Natural killer cell (primary cell): ENCODE measurements around the gene PHACTR1. TPM values are rescaled to one million over a fixed set of nuclear protein-coding genes. Genes with fewer than 3 reads are reported as not detected.

Experiments used
- ATAC-seq, 3 donors: fragments of 150-1000 bp in 2 of 3; fragments of 200-7000 bp in 1 of 3; cut with Tn5 transposase; 1 replicate in 1 of 3; 2 replicates in 2 of 3; pipeline ENCODE4 v1.10.0; 2021; ENCODE audit warnings: mild to moderate bottlenecking in 2 of 3, moderate library complexity in 2 of 3
- DNase-seq, 2 donors: peaks; one replicate each; pipeline versions ENCODE4 v3.0.0 to v3.0.0-alpha.2; 2013 to 2021; ENCODE audit warnings: mixed read lengths in 1 of 2
- H3K27ac ChIP-seq: one replicate; pipeline ENCODE4 v1.5.1; 2013; ENCODE audit warnings: mild to moderate bottlenecking, low read length
- H3K27me3 ChIP-seq: one replicate; pipeline ENCODE4 v1.6.1; 2013; ENCODE audit warnings: low read length; ENCODE audit not compliant: control insufficient read depth, insufficient read depth
- H3K36me3 ChIP-seq: one replicate; pipeline ENCODE4 v1.6.1; 2013; ENCODE audit warnings: low read length; ENCODE audit not compliant: control insufficient read depth, insufficient read depth
- H3K4me1 ChIP-seq: one replicate; pipeline ENCODE4 v1.6.1; 2013; ENCODE audit warnings: low read length; ENCODE audit not compliant: control insufficient read depth, insufficient read depth
- H3K4me3 ChIP-seq: one replicate; pipeline ENCODE4 v1.5.1; 2013; ENCODE audit warnings: low read length
- H3K9me3 ChIP-seq: one replicate; pipeline ENCODE4 v1.6.1; 2013; ENCODE audit warnings: low read length; ENCODE audit not compliant: control insufficient read depth, insufficient read depth
- H3K27ac Mint-ChIP-seq, 2 donors: one replicate each; pipeline ENCODE4 v1.8.0; 2022; ENCODE audit warnings: mild to moderate bottlenecking in 2 of 2, mixed read lengths in 2 of 2, moderate library complexity in 1 of 2
- H3K27me3 Mint-ChIP-seq, 2 donors: one replicate each; pipeline ENCODE4 v1.8.0; 2022; ENCODE audit warnings: low read depth in 2 of 2, mixed read lengths in 2 of 2
- H3K36me3 Mint-ChIP-seq: one replicate; pipeline ENCODE4 v1.8.0; 2022; ENCODE audit warnings: mixed read lengths
- H3K4me1 Mint-ChIP-seq, 2 donors: one replicate each; pipeline ENCODE4 v1.8.0; 2022; ENCODE audit warnings: mixed read lengths in 2 of 2
- H3K4me3 Mint-ChIP-seq: one replicate; pipeline ENCODE4 v1.8.0; 2022; ENCODE audit warnings: mild to moderate bottlenecking, moderate library complexity, mixed read lengths
- H3K9me3 Mint-ChIP-seq, 2 donors: one replicate each; pipeline ENCODE4 v1.8.0; 2022; ENCODE audit warnings: mixed read lengths in 2 of 2
- CTCF ChIP-seq: fragments of 200-600 bp; IDR thresholded peaks from one replicate; pipeline ENCODE4 v1.8.0; 2022; ENCODE audit warnings: antibody characterized with exemption
- WGBS: methylation state at CpG from one replicate; pipeline ENCODE4 v1.1.7; 2013; ENCODE audit warnings: missing lambda C conversion rate; ENCODE audit not compliant: insufficient coverage; 5-methylcytosine and 5-hydroxymethylcytosine counted together
- intact Hi-C: fragments of 100-400 bp; cut with micrococcal nuclease; formaldehyde crosslinking; loops from one replicate; pipeline ENCODE4 v1.14.2; 2022
- total RNA-seq, 4 donors: library from RNA; stranded (reverse); fragments of 120-200 nt in 1 of 4; gene quantifications; one replicate each; pipeline versions ENCODE4 v1.2.3 to v1.2.4, GENCODE V29; 2013 to 2022

Gene PHACTR1
- total RNA-seq, 3 donors from 2014 or later (not counting 1 experiment from before 2014, with no cell fraction given): 5.2 to 19.0 (median 5.4) TPM

GRCh38 chr6:12806796-12807195 is 90.2 kb downstream of the PHACTR1 start:
- no peak overlapping the region for H3K27ac Mint-ChIP-seq

GRCh38 chr6:12811519-12811918 is 95.0 kb downstream of the PHACTR1 start:
- DNase-seq: no peak
- no peak for TF ChIP-seq CTCF
- H3K27ac ChIP-seq: no peak overlapping the region
- intact Hi-C loops: no loop called here
- Mint-ChIP-seq H3K4me3 (no peak overlapping the region), H3K9me3 (no peaks in the 10 kb centered on the region), H3K27ac (no peak overlapping the region), H3K4me1 (no peaks in the 10 kb centered on the region), H3K27me3 (peaks cover 7 to 14% of the 10 kb centered on the region in 2 donors), H3K36me3 (no peaks in the 10 kb centered on the region)
- no peak overlapping the region for H3K4me3 ChIP-seq
- H3K36me3 ChIP-seq: no peaks in the 10 kb centered on the region
- H3K4me1 ChIP-seq: no peaks in the 10 kb centered on the region
- WGBS: 50% methylated on average over 7 of the region's 8 CpGs
- no peaks in the 10 kb centered on the region for H3K27me3 ChIP-seq
- ATAC-seq: no peak
- no peaks in the 10 kb centered on the region for H3K9me3 ChIP-seq

More at GRCh38 chr6:12806796-12807195, 90.2 kb downstream of the PHACTR1 start:
- Histone ChIP-seq H3K4me1 (no peaks in the 10 kb centered on the region), H3K36me3 (no peaks in the 10 kb centered on the region), H3K9me3 (no peaks in the 10 kb centered on the region), H3K4me3 (no peak overlapping the region), H3K27ac (no peak overlapping the region), H3K27me3 (no peaks in the 10 kb centered on the region)
- no peak for TF ChIP-seq CTCF
- DNase-seq: no peak
- Mint-ChIP-seq H3K4me1 (no peaks in the 10 kb centered on the region), H3K4me3 (no peak overlapping the region), H3K9me3 (no peaks in the 10 kb centered on the region), H3K36me3 (no peaks in the 10 kb centered on the region), H3K27me3 (peaks cover 8 to 19% of the 10 kb centered on the region in 2 donors)
- 80% methylated on average over 1 of the region's 1 CpG for WGBS
- ATAC-seq: no peak
- intact Hi-C loops: no loop called here

- DNase-seq: no peak
- WGBS: 88% methylated on average over 2 of the region's 2 CpGs
- H3K27me3 ChIP-seq: no peaks in the 10 kb centered on the region
- no peaks in the 10 kb centered on the region for H3K9me3 ChIP-seq
- H3K27ac Mint-ChIP-seq: no peak overlapping the region
- H3K36me3 Mint-ChIP-seq: no peaks in the 10 kb centered on the region
- no peak overlapping the region for H3K4me3 ChIP-seq
- no peak overlapping the region for H3K4me3 Mint-ChIP-seq
- no peaks in the 10 kb centered on the region for H3K4me1 Mint-ChIP-seq
- intact Hi-C loops: no loop called here
- H3K27ac ChIP-seq: no peak overlapping the region
- no peak for TF ChIP-seq CTCF
- no peaks in the 10 kb centered on the region for H3K9me3 Mint-ChIP-seq
- H3K36me3 ChIP-seq: no peaks in the 10 kb centered on the region
- no peak for ATAC-seq
- H3K4me1 ChIP-seq: no peaks in the 10 kb centered on the region
- peaks cover 7 to 17% of the 10 kb centered on the region in 2 donors for H3K27me3 Mint-ChIP-seq
These were observed 96.8 kb downstream of the PHACTR1 start for GRCh38 chr6:12813321-12813720.

- Histone ChIP-seq H3K4me3 (no peak overlapping the region), H3K9me3 (no peaks in the 10 kb centered on the region), H3K27ac (no peak overlapping the region), H3K27me3 (no peaks in the 10 kb centered on the region), H3K36me3 (no peaks in the 10 kb centered on the region), H3K4me1 (no peaks in the 10 kb centered on the region)
- no peaks in the 10 kb centered on the region for H3K9me3 Mint-ChIP-seq
- WGBS: 94% methylated on average over 2 of the region's 2 CpGs
- H3K4me3 Mint-ChIP-seq: no peak overlapping the region
- H3K27ac Mint-ChIP-seq: no peak overlapping the region
- no peak for TF ChIP-seq CTCF
- no peaks in the 10 kb centered on the region for H3K36me3 Mint-ChIP-seq
- intact Hi-C loops: no loop called here
- DNase-seq: no peak
- H3K27me3 Mint-ChIP-seq: peaks cover 7 to 17% of the 10 kb centered on the region in 2 donors
- H3K4me1 Mint-ChIP-seq: no peaks in the 10 kb centered on the region
- no peak for ATAC-seq
These were observed 97.4 kb downstream of the PHACTR1 start for GRCh38 chr6:12814015-12814414.
